B cell (primary cell): ENCODE results near the gene TUBA4A. TPM values are rescaled to one million over a fixed set of nuclear protein-coding genes. Genes with fewer than 3 reads are reported as not detected.

Experiments
- ATAC-seq: fragments of 200-7000 bp; cut with Tn5 transposase; one replicate; pipeline ENCODE4 v1.10.0; 2021; ENCODE audit warnings: low read depth, mild to moderate bottlenecking, moderate number of reproducible peaks, moderate library complexity
- CTCF ChIA-PET: fragments of 350-600 bp; sonication (Branson Sonifier 250); formaldehyde crosslinking; loops from one replicate; lab custom pipeline; 2021; ENCODE audit warnings: antibody characterized with exemption, inconsistent platforms; lab: Charles Lee
- POLR2A ChIA-PET: fragments of 350-600 bp; sonication (Branson Sonifier 250); formaldehyde crosslinking; loops from one replicate; lab custom pipeline; 2021; ENCODE audit warnings: antibody characterized with exemption; lab: Charles Lee
- DNase-seq: peaks from one replicate; pipeline ENCODE4 v3.0.0; 2013
- H2AFZ ChIP-seq: 2 replicates; pipeline ENCODE4 v1.6.1; 2012; ENCODE audit warnings: mild to moderate bottlenecking, low read depth, low read length; ENCODE audit not compliant: insufficient read depth, poor library complexity, severe bottlenecking
- H3K27ac ChIP-seq, 2 donors: 1 replicate in 1 of 2; 2 replicates in 1 of 2; pipeline ENCODE4 v1.5.1; 2012 to 2013; ENCODE audit warnings: low read length in 2 of 2, mild to moderate bottlenecking in 2 of 2, moderate library complexity in 1 of 2
- H3K27me3 ChIP-seq, 4 experiments: fragments of 200-600 bp in 1 of 4; sonication (generic) in 1 of 4; replicated peaks in 1 of 4; 1 replicate in 2 of 4; 2 replicates in 2 of 4; pipeline versions ENCODE4 v1.6.1 to v1.7.0; 2013 to 2016; ENCODE audit warnings: low read length in 3 of 4, mild to moderate bottlenecking in 2 of 4, mixed read lengths in 1 of 4, moderate library complexity in 1 of 4; ENCODE audit not compliant: insufficient read depth in 4 of 4, control insufficient read depth in 3 of 4; ENCODE audit errors: control extremely low read depth in 1 of 4
- H3K36me3 ChIP-seq, 2 experiments: replicated peaks in 1 of 2; 1 replicate in 1 of 2; 2 replicates in 1 of 2; pipeline versions ENCODE4 v1.6.1 to v1.7.1; 2013; ENCODE audit warnings: low read length in 1 of 2; ENCODE audit not compliant: insufficient read depth in 2 of 2, control insufficient read depth in 1 of 2; ENCODE audit errors: control extremely low read depth in 1 of 2, extremely low read depth in 1 of 2
- H3K4me1 ChIP-seq, 2 donors: fragments of 200-600 bp in 1 of 2; sonication (generic) in 1 of 2; 1 replicate in 1 of 2; 2 replicates in 1 of 2; pipeline versions ENCODE4 v1.5.1 to v1.6.1; 2013 to 2017; ENCODE audit warnings: low read length in 2 of 2; ENCODE audit not compliant: control insufficient read depth in 2 of 2, insufficient read depth in 2 of 2
- H3K4me2 ChIP-seq: replicated peaks from 2 replicates; pipeline ENCODE3; 2012; ENCODE audit warnings: mild to moderate bottlenecking, low read depth, low read length; ENCODE audit not compliant: poor library complexity, severe bottlenecking
- H3K4me3 ChIP-seq, 5 experiments: fragments of 200-600 bp in 1 of 5; sonication (generic) in 1 of 5; 1 replicate in 3 of 5; 2 replicates in 2 of 5; pipeline versions ENCODE4 v1.5.1 to v1.7.0; 2011 to 2016; ENCODE audit warnings: low read length in 4 of 5, mild to moderate bottlenecking in 4 of 5, low read depth in 2 of 5, control low read depth in 1 of 5, moderate library complexity in 1 of 5; ENCODE audit not compliant: insufficient read depth in 1 of 5; ENCODE audit errors: control extremely low read depth in 1 of 5, extremely low read depth in 1 of 5
- H3K79me2 ChIP-seq: fragments of 200-600 bp; sonication (generic); one replicate; pipeline ENCODE4 v1.6.0; 2016; ENCODE audit warnings: low read length; ENCODE audit not compliant: control insufficient read depth, insufficient read depth
- H3K9ac ChIP-seq: fragments of 200-600 bp; sonication (generic); 2 replicates; pipeline ENCODE4 v1.6.1; 2017; ENCODE audit warnings: mild to moderate bottlenecking, low read length, moderate library complexity
- H3K9me3 ChIP-seq, 3 donors: one replicate each; pipeline versions ENCODE4 v1.6.1 to v1.7.1; 2013; ENCODE audit warnings: low read length in 2 of 3; ENCODE audit not compliant: control insufficient read depth in 2 of 3, insufficient read depth in 1 of 3; ENCODE audit errors: control extremely low read depth in 1 of 3
- H4K20me1 ChIP-seq: 2 replicates; pipeline ENCODE4 v1.6.0; 2012; ENCODE audit warnings: mild to moderate bottlenecking, low read length; ENCODE audit not compliant: insufficient read depth, control insufficient read depth, poor library complexity, severe bottlenecking
- H3K27ac Mint-ChIP-seq: one replicate; pipeline ENCODE4 v1.8.0; 2021; ENCODE audit warnings: mixed read lengths
- H3K27me3 Mint-ChIP-seq: one replicate; pipeline ENCODE4 v1.8.0; 2021; ENCODE audit warnings: mixed read lengths
- H3K4me1 Mint-ChIP-seq: one replicate; pipeline ENCODE4 v1.8.0; 2021; ENCODE audit warnings: mixed read lengths
- H3K4me3 Mint-ChIP-seq: one replicate; pipeline ENCODE4 v1.8.0; 2021; ENCODE audit warnings: mixed read lengths
- H3K9me3 Mint-ChIP-seq: one replicate; pipeline ENCODE4 v1.8.0; 2022; ENCODE audit warnings: mixed read lengths; ENCODE audit not compliant: insufficient read depth
- CTCF ChIP-seq: fragments of 200-600 bp; IDR thresholded peaks from one replicate; pipeline ENCODE4 v1.8.0; 2022; ENCODE audit warnings: antibody characterized with exemption, mild to moderate bottlenecking
- EZH2 ChIP-seq: IDR thresholded peaks from 2 replicates; pipeline ENCODE4 v1.6.1; 2012; ENCODE audit warnings: borderline replicate concordance, low read depth, mild to moderate bottlenecking, moderate library complexity, low read length; ENCODE audit not compliant: insufficient read depth, poor library complexity, severe bottlenecking
- WGBS: methylation state at CpG from one replicate; pipeline ENCODE4 v1.1.5; 2013; ENCODE audit warnings: missing lambda C conversion rate; ENCODE audit not compliant: insufficient coverage; 5-methylcytosine and 5-hydroxymethylcytosine counted together
- intact Hi-C: fragments of 100-400 bp; cut with micrococcal nuclease; formaldehyde crosslinking; loops from one replicate; pipeline ENCODE4 v1.10.0; 2022
- polyA plus RNA-seq: library from polyadenylated mRNA; depleted of rRNA; stranded (reverse); fragments of >200 nt; gene quantifications from 2 replicates; pipeline ENCODE4 v1.2.3, GENCODE V29; 2012
- total RNA-seq, 2 donors: library from RNA; stranded (reverse); fragments of 120-200 nt in 1 of 2; gene quantifications; 1 replicate in 1 of 2; 2 replicates in 1 of 2; pipeline versions ENCODE4 v1.2.3 to v1.2.4, GENCODE V29; 2013 to 2022

Gene TUBA4A
- total and polyA plus RNA-seq, 2 donors (not counting 1 experiment from before 2014, with no cell fraction given) = 196 to 338 TPM

DNA sequence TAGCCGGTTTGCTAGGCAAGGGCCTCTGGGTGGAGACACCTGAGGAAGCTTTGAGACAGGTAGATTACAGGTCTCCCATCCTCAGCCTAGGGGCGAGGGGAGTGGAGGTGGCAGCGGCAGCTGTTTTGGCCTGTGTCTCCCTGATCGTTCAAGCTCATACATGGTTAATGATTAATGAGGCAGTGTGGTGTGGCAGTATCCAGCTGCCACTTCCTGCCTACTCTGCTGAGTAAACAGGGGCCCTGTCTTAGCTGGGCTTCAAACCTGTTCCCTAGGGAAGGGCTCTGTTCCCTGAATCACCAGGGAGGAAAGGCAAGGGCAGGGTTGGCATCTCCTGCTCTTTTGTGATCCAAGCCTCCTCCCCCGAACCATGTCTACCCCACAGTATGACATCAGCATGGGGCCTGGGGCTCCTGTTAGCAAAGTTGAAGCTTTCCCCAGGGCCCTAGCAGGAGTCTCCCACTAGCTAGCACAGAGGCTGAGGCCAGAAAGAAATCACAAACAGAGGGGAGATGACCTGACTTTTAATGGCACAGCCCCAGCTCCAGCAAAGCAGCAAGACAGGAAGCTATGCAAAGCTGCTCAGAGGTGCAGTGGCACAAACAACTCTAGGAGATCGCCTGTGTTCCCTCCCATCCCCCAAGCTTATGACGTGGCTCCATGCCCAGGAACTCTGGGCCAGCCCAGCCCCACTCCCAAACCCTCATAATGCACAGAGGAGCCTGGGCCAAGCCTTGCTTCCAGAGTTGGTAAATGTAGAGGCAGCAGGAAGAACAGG, 4.3 kb downstream of the TUBA4A start:
- 3% methylated on average over 6 of the region's 7 CpGs for WGBS
- H3K4me3 Mint-ChIP-seq = peak overlapping the region; percentile 87
- Histone ChIP-seq H3K9ac (peak overlapping the region; percentile 59), H3K79me2 (peaks cover 81% of the 10 kb centered on the region), H3K36me3 (peaks cover 2 to 35% of the 10 kb centered on the region in 2 experiments), H3K27me3 (no peaks in the 10 kb centered on the region), H3K27ac (peak overlapping the region; percentile 75 to 92), H2AFZ (no peak overlapping the region), H3K9me3 (no peaks in the 10 kb centered on the region), H3K4me3 (peak overlapping the region; percentile 8 to 53 (median 38)), H3K4me1 (peaks cover 72 to 79% of the 10 kb centered on the region in 2 donors), H4K20me1 (peaks cover 22% of the 10 kb centered on the region), H3K4me2 (peak overlapping the region; percentile 93)
- DNase-seq = peak; percentile 56
- ATAC-seq = peak; percentile 9
- H3K4me1 Mint-ChIP-seq = peaks cover 79% of the 10 kb centered on the region
- CTCF ChIA-PET = interaction anchor here (1.0 to 6.8 kb wide), 13 partner anchors 8 to 373 kb away, joined by 3 to 69 read pairs (median 6); partner anchors contain the start of genes ANKZF1, ATG9A and DNAJB2
- POLR2A ChIA-PET = interaction anchor here (0.6 to 3.3 kb wide), 9 partner anchors 9 to 356 kb away, joined by 3 to 39 read pairs (median 9); partner anchors contain the start of genes ABCB6, ANKZF1, ATG9A and CNPPD1
- TF ChIP-seq CTCF = no peak
- TF ChIP-seq EZH2 = no peak
- H3K27ac Mint-ChIP-seq = peak overlapping the region; percentile 96
- H3K9me3 Mint-ChIP-seq = no peaks in the 10 kb centered on the region
- H3K27me3 Mint-ChIP-seq = no peaks in the 10 kb centered on the region
- intact Hi-C loops = loop anchor here (1.0 kb wide), 1 partner anchor 20 kb away; the partner anchor contains the start of genes ANKZF1 and ATG9A
